Transverse colon (tissue), 4 donors: ENCODE data around the gene MRPS30.

Experiments
- EP300 ChIP-seq: sonication (generic); formaldehyde crosslinking; IDR thresholded peaks from one replicate; pipeline ENCODE4 v1.6.1; 2017; ENCODE audit warnings: antibody characterized with exemption, low read depth
- POLR2A ChIP-seq: fragments of 450-650 bp; IDR thresholded peaks from one replicate; pipeline ENCODE4 v1.6.1; 2016; ENCODE audit warnings: antibody characterized with exemption, mild to moderate bottlenecking, moderate library complexity
- POLR2AphosphoS5 ChIP-seq, 3 donors: sonication (generic); formaldehyde crosslinking; IDR thresholded peaks; one replicate each; pipeline ENCODE4 v1.6.1; 2016; ENCODE audit warnings: antibody characterized with exemption in 3 of 3
- TF ChIP-seq, protein P1 (sequence below), 5 experiments: fragments of 200-600 bp in 3 of 5; fragments of 450-650 bp in 2 of 5; sonication (generic) in 3 of 5; IDR thresholded peaks; 1 replicate in 2 of 5; 2 replicates in 3 of 5; pipeline ENCODE4 v1.5.1; 2016 to 2017; ENCODE audit warnings: antibody characterized with exemption in 5 of 5, inconsistent platforms in 3 of 5, mild to moderate bottlenecking in 2 of 5, moderate library complexity in 1 of 5

DNA sequence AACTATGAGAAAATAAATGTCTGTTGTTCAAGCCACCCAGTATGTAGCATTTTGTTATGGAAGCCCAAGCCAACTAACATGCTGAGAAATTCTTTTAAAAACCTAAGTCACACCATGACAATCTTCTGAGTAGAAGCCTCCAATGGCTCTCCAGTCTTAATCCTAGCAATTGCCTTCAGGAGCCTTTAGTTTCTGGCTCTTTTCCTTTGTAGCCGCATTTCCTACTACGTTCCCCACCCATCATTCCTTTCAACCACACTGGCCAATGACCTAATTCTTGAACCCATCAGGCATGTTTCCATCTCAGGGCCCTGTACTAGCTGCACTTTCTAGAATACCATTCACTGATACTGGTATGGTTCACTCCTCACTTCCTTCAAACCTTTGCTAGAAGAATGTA, 2.1 kb upstream of the MRPS30 start:
- TF ChIP-seq POLR2AphosphoS5 (IDR thresholded peaks at IDR 0.05) = no peak
- TF ChIP-seq, protein P1, sequence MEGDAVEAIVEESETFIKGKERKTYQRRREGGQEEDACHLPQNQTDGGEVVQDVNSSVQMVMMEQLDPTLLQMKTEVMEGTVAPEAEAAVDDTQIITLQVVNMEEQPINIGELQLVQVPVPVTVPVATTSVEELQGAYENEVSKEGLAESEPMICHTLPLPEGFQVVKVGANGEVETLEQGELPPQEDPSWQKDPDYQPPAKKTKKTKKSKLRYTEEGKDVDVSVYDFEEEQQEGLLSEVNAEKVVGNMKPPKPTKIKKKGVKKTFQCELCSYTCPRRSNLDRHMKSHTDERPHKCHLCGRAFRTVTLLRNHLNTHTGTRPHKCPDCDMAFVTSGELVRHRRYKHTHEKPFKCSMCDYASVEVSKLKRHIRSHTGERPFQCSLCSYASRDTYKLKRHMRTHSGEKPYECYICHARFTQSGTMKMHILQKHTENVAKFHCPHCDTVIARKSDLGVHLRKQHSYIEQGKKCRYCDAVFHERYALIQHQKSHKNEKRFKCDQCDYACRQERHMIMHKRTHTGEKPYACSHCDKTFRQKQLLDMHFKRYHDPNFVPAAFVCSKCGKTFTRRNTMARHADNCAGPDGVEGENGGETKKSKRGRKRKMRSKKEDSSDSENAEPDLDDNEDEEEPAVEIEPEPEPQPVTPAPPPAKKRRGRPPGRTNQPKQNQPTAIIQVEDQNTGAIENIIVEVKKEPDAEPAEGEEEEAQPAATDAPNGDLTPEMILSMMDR (IDR thresholded peaks at IDR 0.05) = no peak
- no peak for TF ChIP-seq POLR2A
- TF ChIP-seq EP300 = no peak
